Subcutaneous adipose tissue (tissue), 4 donors: ENCODE results near the gene SESN1. TPM values are rescaled to one million over a fixed set of nuclear protein-coding genes. Genes with fewer than 3 reads are reported as not detected.

Source experiments
- total RNA-seq, 4 donors: library from RNA; depleted of rRNA; stranded (reverse); fragments of >200 nt; gene quantifications; one replicate each; pipeline ENCODE4 v1.1.0, GENCODE V29; 2016
- TF ChIP-seq, protein P1 (sequence below): fragments of 450-650 bp; IDR thresholded peaks from one replicate; pipeline ENCODE4 v1.5.1; 2016; ENCODE audit warnings: low read depth, mild to moderate bottlenecking, control low read depth, antibody characterized with exemption, moderate library complexity

The SESN1 gene
- total RNA-seq, 4 donors from 2014 or later = 67.8 to 208 (median 162) TPM

DNA sequence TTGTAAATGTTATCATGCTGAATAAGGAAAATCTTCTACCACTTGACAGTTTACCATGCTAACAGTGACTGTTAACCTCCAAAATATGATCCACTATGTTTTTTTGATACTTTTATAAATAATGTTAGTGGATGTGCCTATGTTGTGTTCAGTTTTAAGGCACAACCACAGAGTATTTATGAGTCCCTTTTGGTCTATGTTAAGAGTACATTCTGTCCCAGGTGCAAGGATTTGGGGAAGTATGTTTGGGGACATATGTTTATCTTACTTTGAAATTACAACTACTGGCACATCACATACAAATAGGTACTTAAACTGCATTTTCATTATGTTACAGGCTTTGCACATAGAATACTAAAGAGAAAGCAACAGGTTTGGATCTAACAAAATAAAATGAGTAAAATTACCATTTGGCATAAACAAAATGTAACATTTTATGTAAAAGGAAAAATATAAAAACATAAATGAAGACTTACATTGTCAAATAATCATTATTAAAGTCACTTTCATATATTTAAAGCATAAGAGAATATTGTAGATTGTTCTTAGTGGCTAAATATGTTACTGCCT is 71.2 kb downstream of the SESN1 start:
- TF ChIP-seq, protein P1, sequence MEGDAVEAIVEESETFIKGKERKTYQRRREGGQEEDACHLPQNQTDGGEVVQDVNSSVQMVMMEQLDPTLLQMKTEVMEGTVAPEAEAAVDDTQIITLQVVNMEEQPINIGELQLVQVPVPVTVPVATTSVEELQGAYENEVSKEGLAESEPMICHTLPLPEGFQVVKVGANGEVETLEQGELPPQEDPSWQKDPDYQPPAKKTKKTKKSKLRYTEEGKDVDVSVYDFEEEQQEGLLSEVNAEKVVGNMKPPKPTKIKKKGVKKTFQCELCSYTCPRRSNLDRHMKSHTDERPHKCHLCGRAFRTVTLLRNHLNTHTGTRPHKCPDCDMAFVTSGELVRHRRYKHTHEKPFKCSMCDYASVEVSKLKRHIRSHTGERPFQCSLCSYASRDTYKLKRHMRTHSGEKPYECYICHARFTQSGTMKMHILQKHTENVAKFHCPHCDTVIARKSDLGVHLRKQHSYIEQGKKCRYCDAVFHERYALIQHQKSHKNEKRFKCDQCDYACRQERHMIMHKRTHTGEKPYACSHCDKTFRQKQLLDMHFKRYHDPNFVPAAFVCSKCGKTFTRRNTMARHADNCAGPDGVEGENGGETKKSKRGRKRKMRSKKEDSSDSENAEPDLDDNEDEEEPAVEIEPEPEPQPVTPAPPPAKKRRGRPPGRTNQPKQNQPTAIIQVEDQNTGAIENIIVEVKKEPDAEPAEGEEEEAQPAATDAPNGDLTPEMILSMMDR = no peak

DNA sequence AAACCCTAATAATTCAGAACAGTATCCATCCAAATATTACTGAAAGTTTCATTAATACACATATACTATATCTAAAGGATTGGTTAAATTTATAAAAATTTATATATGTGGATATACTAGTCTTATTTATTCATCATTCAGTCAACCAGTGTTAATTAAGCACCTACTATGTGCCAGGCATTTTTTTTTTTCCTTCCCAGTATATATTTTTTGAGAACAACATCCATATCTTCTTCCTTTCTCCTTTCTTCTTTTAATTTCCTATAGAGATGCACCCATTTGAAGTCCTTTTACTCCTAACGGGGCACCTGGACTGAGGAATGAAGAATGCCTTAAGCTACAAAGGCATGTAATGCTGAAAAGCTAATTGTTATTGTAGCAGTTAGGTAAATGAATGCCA is 72.8 kb downstream of the SESN1 start:
- TF ChIP-seq, protein P1 = no peak

GRCh38 chr6:109019911-109020310 is 74.7 kb downstream of the SESN1 start:
- TF ChIP-seq, protein P1 = no peak

DNA sequence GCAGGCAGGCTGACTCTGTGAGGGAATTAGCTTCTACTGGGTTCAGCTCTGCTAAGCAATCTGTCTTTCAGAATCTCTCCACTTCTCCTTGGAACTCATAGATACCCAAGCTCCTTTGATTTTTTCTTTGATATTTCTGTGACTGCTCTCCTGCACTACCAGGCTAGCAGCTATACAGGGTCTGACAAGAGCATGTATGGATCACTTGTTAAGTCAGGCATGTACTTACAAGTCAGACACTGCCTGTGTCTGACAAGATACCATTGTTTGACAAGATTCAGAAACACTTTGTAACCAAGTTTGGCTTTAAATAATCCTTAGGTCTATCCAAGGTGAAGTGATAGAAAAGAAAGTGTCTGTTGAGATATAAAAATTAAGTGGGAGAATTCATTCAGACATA is 79.5 kb downstream of the SESN1 start:
- TF ChIP-seq, protein P1 = no peak

DNA sequence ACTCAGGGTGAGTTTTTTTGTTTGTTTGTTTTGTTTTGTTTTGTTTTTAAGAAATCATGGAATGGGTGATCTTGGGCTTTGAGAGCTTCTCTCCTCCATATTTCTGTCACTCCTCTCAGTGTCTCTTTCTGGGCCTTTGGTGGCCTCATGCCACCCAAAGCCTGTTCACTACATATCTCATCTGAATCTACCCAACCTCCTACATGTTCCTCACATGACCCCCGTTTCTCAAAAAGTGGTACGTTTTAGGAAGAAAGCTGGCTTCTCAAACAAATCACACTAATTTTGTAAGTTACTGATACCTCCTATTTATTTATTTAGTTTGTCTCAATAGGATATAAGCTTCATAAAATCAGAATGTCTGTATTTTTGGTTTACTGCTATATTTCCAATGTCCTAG is 80.0 kb downstream of the SESN1 start:
- TF ChIP-seq, protein P1 = no peak

GRCh38 chr6:109013656-109014305 is 80.9 kb downstream of the SESN1 start:
- TF ChIP-seq, protein P1 = no peak

DNA sequence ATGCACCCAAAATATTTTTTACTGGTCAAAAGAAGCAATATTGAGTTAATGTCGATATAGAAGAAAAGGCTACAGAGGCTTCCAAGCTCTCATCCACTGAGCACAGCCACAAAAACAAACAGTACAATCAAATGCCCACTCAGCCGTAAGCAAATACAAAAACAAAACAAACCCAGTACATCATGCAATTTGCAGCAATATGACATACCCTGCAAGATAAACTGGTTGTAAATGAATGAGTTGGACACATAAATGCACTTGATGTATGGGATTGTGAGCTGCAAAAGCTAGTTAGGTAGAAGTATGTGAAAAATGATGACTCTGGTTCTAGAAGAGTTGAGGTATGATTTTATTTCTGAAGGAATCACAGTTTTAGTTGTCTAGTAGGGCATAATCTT is 83.9 kb downstream of the SESN1 start:
- TF ChIP-seq, protein P1 = no peak
